Karpas-422 (cell line): ENCODE results near the gene PCGF2. TPM values are rescaled to one million over a fixed set of nuclear protein-coding genes. Genes with fewer than 3 reads are reported as not detected.

Experiments used
- DNase-seq: peaks from one replicate; pipeline ENCODE4 v3.0.0-alpha.2; 2015
- H2AFZ ChIP-seq: fragments of 200-600 bp; sonication (generic); 2 replicates; pipeline ENCODE4 v1.6.1; 2014; ENCODE audit warnings: antibody characterized with exemption, low read length, mixed read lengths
- H3K27ac ChIP-seq: fragments of 200-600 bp; sonication (generic); 2 replicates; pipeline ENCODE4 v1.5.1; 2014; ENCODE audit warnings: mild to moderate bottlenecking, low read length, moderate library complexity
- H3K27me3 ChIP-seq: fragments of 200-600 bp; sonication (generic); 2 replicates; pipeline ENCODE4 v1.6.1; 2014; ENCODE audit warnings: low read length, mixed read lengths
- H3K36me3 ChIP-seq: fragments of 200-600 bp; sonication (generic); 2 replicates; pipeline ENCODE4 v1.6.1; 2014; ENCODE audit warnings: low read length, mixed read lengths; ENCODE audit not compliant: insufficient read depth
- H3K4me1 ChIP-seq: fragments of 200-600 bp; sonication (generic); 2 replicates; pipeline ENCODE4 v1.6.1; 2014; ENCODE audit warnings: mild to moderate bottlenecking, low read length, mixed read lengths
- H3K4me2 ChIP-seq: fragments of 200-600 bp; sonication (generic); 2 replicates; pipeline ENCODE4 v1.6.1; 2014; ENCODE audit warnings: low read length, low read depth, mild to moderate bottlenecking; ENCODE audit not compliant: poor library complexity, severe bottlenecking
- H3K4me3 ChIP-seq: fragments of 200-600 bp; sonication (generic); 2 replicates; pipeline ENCODE4 v1.5.1; 2014; ENCODE audit warnings: mild to moderate bottlenecking, antibody characterized with exemption, low read length, mixed read lengths
- H3K79me2 ChIP-seq: fragments of 200-600 bp; sonication (generic); 2 replicates; pipeline ENCODE4 v1.6.1; 2014; ENCODE audit warnings: mild to moderate bottlenecking, low read length, mixed read lengths
- H3K9ac ChIP-seq: fragments of 200-600 bp; sonication (generic); 2 replicates; pipeline ENCODE4 v1.6.0; 2014; ENCODE audit warnings: low read length
- H3K9me2 ChIP-seq: fragments of 200-600 bp; sonication (generic), shearing (Covaris generic); replicated peaks from 2 replicates; pipeline ENCODE4 v1.6.0; 2014; ENCODE audit warnings: mild to moderate bottlenecking, low read length, moderate library complexity; ENCODE audit not compliant: insufficient read depth
- H3K9me3 ChIP-seq: fragments of 300-700, 200-600 bp; sonication (generic); 2 replicates; pipeline ENCODE4 v1.6.1; 2014; ENCODE audit warnings: low read length, mixed read lengths
- H4K20me1 ChIP-seq: fragments of 200-600 bp; sonication (generic); 2 replicates; pipeline ENCODE4 v1.6.1; 2014; ENCODE audit warnings: mild to moderate bottlenecking, antibody characterized with exemption, low read length, low read depth; ENCODE audit not compliant: insufficient read depth
- total RNA-seq: library from RNA; depleted of rRNA; stranded (reverse); fragments of >200 nt; shearing (Covaris generic); gene quantifications from 2 replicates; pipeline ENCODE4 v1.2.3, GENCODE V29; 2014; ENCODE audit warnings: low replicate concordance

Gene PCGF2
- total RNA-seq, 1 experiment from 2014 or later, result 0.15 TPM

DNA sequence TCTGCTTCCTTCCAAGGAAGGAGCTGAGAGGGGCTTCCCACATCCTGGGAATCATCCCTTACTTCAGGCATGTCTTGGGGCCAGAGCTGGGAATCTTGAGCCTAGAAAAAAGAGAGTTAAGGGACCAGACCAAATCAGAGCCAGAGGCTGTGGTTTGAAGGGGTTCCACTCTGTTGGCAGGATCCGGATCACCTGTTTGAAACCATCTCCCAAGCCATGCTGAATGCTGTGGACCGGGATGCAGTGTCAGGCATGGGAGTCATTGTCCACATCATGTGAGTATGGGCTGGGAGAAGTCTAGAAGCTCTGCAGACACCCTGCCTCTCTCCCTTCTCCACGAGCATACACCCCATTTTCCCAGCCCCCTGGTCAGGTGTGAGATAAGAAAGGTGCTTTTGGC, 14.1 kb upstream of the PCGF2 start:
- no peak overlapping the region for H3K4me2 ChIP-seq

DNA sequence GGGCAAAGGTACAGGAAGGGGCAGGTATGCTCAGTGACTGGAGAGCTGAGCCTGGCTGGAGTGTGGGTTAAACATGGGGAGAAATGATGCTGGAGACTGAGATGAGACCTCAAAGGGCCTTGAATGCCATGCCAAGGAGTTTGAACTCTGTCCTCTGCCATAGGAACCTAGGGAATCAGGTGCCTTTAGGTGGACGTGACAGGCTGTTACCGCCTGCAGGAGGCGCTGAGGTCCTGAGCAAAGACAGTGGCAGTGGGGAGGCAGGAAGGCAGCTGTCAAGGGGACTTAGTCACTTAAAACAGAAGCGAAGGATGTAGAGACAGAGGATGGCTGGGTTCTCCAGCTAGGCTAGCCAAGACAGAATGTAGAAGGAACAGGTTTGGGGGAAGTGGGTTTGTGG, 13.5 kb upstream of the PCGF2 start:
- H3K4me1 ChIP-seq, result no peaks in the 10 kb centered on the region
- no peaks in the 10 kb centered on the region for H3K79me2 ChIP-seq
- no peak overlapping the region for H3K4me3 ChIP-seq
- no peak overlapping the region for H2AFZ ChIP-seq
- DNase-seq, result peak; percentile 80
- no peak overlapping the region for H3K4me2 ChIP-seq
- no peaks in the 10 kb centered on the region for H3K9me3 ChIP-seq
- H4K20me1 ChIP-seq, result 0 out of 2 replicates have a peak, but pooled peaks cover 12% of the 10 kb centered on the region
- H3K9me2 ChIP-seq, result no peaks in the 10 kb centered on the region
- H3K36me3 ChIP-seq, result peaks cover 30% of the 10 kb centered on the region
- no peaks in the 10 kb centered on the region for H3K27me3 ChIP-seq
- H3K27ac ChIP-seq, result no peak overlapping the region
- no peak overlapping the region for H3K9ac ChIP-seq

More for the DNA sequence above, 14.1 kb upstream of the PCGF2 start:
- H3K9ac ChIP-seq, result no peak overlapping the region
- H3K9me3 ChIP-seq, result no peaks in the 10 kb centered on the region
- H3K27ac ChIP-seq, result no peak overlapping the region
- H2AFZ ChIP-seq, result no peak overlapping the region
- H3K9me2 ChIP-seq, result no peaks in the 10 kb centered on the region
- 0 out of 2 replicates have a peak, but pooled peaks cover 12% of the 10 kb centered on the region for H4K20me1 ChIP-seq
- no peak overlapping the region for H3K4me3 ChIP-seq
- no peak for DNase-seq
- H3K79me2 ChIP-seq, result no peaks in the 10 kb centered on the region
- no peaks in the 10 kb centered on the region for H3K4me1 ChIP-seq
- H3K27me3 ChIP-seq, result no peaks in the 10 kb centered on the region
- H3K36me3 ChIP-seq, result peaks cover 33% of the 10 kb centered on the region

DNA sequence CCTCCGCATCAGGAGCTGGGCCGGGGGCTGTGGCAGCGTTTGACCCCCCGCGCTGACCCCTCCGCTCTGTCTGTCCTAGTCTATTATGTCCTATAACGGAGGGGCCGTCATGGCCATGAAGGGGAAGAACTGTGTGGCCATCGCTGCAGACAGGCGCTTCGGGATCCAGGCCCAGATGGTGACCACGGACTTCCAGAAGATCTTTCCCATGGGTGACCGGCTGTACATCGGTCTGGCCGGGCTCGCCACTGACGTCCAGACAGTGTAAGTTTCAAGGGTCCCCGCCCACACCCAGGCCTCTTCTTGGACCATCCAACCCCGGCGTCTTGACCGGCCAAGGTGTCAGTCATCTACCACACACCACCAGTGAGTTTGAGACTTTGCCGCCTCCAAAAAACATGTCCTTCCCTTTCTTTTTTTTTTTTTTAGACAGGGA, 5.0 kb upstream of the PCGF2 start:
- no peaks in the 10 kb centered on the region for H3K27me3 ChIP-seq
- peak overlapping the region; percentile 94 for H3K9ac ChIP-seq
- DNase-seq, result no peak
- peaks cover 20% of the 10 kb centered on the region; the same call in 1 of the 2 replicates for H3K36me3 ChIP-seq
- H3K79me2 ChIP-seq, result peaks cover 31% of the 10 kb centered on the region
- H3K4me2 ChIP-seq, result peak overlapping the region; percentile 77
- peak overlapping the region; percentile 45; the same call in 1 of the 2 replicates for H3K27ac ChIP-seq
- peak overlapping the region; percentile 92 for H3K4me3 ChIP-seq
- H3K9me3 ChIP-seq, result no peaks in the 10 kb centered on the region
- H3K9me2 ChIP-seq, result no peaks in the 10 kb centered on the region
- H2AFZ ChIP-seq, result peak overlapping the region; percentile 66; the same call in 1 of the 2 replicates
- H4K20me1 ChIP-seq, result no peaks in the 10 kb centered on the region; the same call in 1 of the 2 replicates
- peaks cover 47% of the 10 kb centered on the region for H3K4me1 ChIP-seq

DNA sequence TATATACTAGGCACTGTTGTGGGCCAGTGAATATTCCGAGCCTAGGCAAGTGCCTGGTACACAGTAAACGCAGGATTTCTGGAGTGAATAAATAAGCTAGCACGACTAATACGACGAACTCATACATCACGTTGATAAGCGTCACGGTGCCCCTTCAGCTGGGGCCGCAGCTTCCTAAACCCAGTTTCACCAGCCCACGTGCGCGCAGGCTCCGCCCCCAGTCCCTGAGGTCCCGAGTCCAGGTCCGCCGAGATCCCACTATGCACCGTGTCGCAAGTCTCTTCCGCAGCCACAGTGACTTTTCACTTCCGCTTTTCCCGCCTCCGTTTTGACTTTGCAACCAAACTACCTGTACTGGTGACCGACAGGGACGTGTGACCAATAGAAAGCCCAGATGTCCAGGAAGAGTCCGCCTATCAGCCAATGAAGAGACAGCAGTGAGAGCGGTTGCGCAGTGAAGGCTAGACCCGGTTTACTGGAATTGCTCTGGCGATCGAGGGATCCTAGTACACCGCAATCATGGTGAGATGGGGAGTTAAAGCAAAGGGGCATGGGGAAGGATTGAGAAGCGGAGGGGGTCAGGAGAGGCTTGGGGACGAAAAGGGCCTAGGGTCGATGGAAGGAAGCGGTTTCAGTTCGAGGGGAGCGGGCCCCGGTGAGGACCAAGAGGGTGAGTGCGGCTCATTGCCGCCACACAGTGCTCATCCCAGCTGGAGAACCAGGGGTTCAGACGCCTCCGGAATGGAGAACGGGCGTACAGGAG, 4.4 kb upstream of the PCGF2 start, which contains the start of gene PSMB3:
Gene PSMB3 (plus strand): TSS at position 434 of the 763 bp plus-strand sequence. CDS start 86 bp downstream, at position 520.
- Histone ChIP-seq H3K36me3 (peaks cover 17% of the 10 kb centered on the region; the same call in 1 of the 2 replicates), H3K9me3 (no peaks in the 10 kb centered on the region), H3K27ac (peak within 1 kb of the TSS; percentile 68), H4K20me1 (no peaks in the 10 kb centered on the region; the same call in 1 of the 2 replicates), H2AFZ (peak within 1 kb of the TSS; percentile 83; the same call in 1 of the 2 replicates), H3K9me2 (no peaks in the 10 kb centered on the region), H3K4me1 (peaks cover 52% of the 10 kb centered on the region), H3K4me3 (peak within 1 kb of the TSS; percentile 92), H3K79me2 (peaks cover 31% of the 10 kb centered on the region), H3K27me3 (no peaks in the 10 kb centered on the region), H3K4me2 (peak within 1 kb of the TSS; percentile 99), H3K9ac (peak within 1 kb of the TSS; percentile 94)
- peak; percentile 100 for DNase-seq

DNA sequence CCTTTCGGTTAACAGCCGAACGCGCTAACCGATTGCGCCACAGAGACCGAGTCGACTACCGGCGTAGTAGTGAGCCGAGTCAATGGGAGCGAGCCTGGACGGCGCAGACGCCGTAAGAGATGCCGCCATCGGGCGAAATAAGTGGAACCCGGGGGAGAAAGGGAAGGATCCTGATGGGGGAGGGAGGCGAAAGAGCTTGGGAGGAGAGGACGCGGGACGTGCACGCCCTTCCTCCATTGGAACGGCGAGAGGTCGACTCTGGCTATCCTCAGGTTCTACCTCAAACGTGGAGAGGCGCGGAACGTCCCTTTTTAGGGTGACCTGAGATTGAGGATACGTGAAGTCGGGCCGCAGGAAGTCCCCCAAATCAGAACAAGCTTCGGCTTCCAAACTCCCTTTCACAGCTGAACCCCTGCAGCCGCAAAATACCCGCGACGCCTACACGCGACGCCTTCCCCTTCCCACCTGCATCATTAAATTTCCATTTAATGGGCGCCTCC, 3.7 kb upstream of the PCGF2 start:
- Histone ChIP-seq H3K9ac (peak overlapping the region; percentile 76), H3K4me2 (peak overlapping the region; percentile 99), H4K20me1 (no peaks in the 10 kb centered on the region; the same call in 1 of the 2 replicates), H3K36me3 (peaks cover 17% of the 10 kb centered on the region; the same call in 1 of the 2 replicates), H3K4me1 (peaks cover 58% of the 10 kb centered on the region), H3K9me3 (no peaks in the 10 kb centered on the region), H2AFZ (peak overlapping the region; percentile 83; the same call in 1 of the 2 replicates), H3K4me3 (peak overlapping the region; percentile 72), H3K27me3 (no peaks in the 10 kb centered on the region), H3K9me2 (no peaks in the 10 kb centered on the region), H3K27ac (peak overlapping the region; percentile 68), H3K79me2 (peaks cover 31% of the 10 kb centered on the region)
- peak; percentile 95 for DNase-seq

DNA sequence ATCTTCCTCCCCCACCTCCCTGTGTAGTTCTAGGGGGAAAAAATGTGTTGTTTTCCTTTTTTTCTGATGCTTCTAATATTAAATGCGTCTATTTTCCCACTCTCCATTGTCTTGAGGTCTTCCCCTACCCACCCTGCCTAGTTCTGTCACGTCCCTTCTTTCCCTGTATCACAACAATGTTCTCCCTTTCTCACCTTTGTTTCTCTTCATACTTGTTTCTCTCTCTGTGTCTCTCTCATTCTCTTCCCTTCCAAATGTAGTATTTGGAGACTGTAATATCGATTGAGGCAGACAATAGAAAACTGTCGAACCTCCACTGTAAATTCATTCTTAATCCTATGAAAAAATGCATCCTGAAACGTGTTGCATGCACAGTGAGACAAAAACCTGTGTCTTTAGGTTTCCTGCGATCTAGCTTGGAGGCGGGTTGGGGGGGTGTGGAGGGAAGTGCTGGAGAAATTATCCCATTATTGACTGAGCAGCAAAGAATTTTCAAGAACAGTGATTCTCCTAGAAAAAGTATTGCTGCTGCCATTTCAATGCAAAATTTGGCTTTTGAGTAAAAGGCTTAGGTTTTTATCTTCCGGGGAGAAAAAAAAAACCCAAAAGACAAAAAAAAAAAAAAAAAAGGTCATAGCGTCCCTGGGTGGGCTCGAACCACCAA, 3.1 kb upstream of the PCGF2 start:
- peaks cover 31% of the 10 kb centered on the region for H3K79me2 ChIP-seq
- peaks cover 64% of the 10 kb centered on the region for H3K4me1 ChIP-seq
- H3K27me3 ChIP-seq, result no peaks in the 10 kb centered on the region
- peaks cover 16% of the 10 kb centered on the region; the same call in 1 of the 2 replicates for H3K36me3 ChIP-seq
- DNase-seq, result no peak
- H4K20me1 ChIP-seq, result no peaks in the 10 kb centered on the region; the same call in 1 of the 2 replicates
- no peaks in the 10 kb centered on the region for H3K9me3 ChIP-seq
- H2AFZ ChIP-seq, result peak overlapping the region; percentile 76
- H3K4me3 ChIP-seq, result peak overlapping the region; percentile 72
- peak overlapping the region; percentile 99 for H3K4me2 ChIP-seq
- peak overlapping the region; percentile 72 for H3K9ac ChIP-seq
- H3K27ac ChIP-seq, result 0 out of 2 replicates have a peak overlapping the region, but pooled peaks have one; percentile 10
- no peaks in the 10 kb centered on the region for H3K9me2 ChIP-seq

DNA sequence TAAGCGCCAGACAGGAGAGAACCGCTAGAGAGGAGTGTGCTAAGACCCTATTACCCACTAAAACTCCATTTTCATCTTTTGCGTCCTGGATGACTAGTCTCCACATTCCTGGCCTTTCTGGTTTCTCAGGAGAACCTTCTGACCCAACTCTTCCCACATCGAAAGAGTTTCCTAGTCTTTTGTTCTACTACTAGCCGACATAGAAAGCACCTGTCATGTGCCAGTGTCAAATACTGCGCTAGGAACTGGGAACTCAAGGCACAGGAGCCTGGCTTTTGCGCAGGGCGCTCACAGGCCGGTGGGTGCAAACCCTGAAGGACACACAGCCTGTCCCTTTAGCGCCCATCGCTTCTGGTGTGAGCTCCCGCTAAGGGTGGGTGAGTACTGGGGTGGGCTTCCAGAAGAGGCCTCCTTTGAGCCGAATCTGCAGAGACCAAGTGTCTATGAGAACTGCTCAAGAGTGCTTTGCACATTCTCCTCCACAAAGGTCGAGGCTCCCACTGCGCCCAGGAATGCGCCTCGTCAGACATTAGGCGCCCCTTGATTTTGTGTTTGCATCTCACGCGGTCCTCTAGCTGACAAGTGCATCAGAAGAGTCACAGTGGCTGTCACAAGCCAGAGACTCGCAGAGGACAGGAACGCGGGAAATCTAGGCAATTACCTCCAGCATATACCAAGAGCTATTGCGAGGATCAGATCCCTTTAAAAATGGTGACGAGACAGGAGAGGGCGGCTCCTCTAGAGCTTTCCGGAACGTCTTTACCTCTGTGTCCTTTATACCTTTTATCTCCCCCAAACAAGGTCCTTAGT, 2.4 kb upstream of the PCGF2 start:
- no peaks in the 10 kb centered on the region for H3K27me3 ChIP-seq
- H3K9me3 ChIP-seq, result no peaks in the 10 kb centered on the region
- H3K4me3 ChIP-seq, result peak overlapping the region; percentile 72
- H3K4me1 ChIP-seq, result peaks cover 72% of the 10 kb centered on the region
- no peaks in the 10 kb centered on the region for H3K9me2 ChIP-seq
- no peaks in the 10 kb centered on the region; the same call in 1 of the 2 replicates for H4K20me1 ChIP-seq
- H3K27ac ChIP-seq, result no peak overlapping the region
- H3K4me2 ChIP-seq, result peak overlapping the region; percentile 99
- peaks cover 27% of the 10 kb centered on the region for H3K79me2 ChIP-seq
- peak overlapping the region; percentile 76 for H2AFZ ChIP-seq
- H3K36me3 ChIP-seq, result peaks cover 10% of the 10 kb centered on the region; the same call in 1 of the 2 replicates
- peak overlapping the region; percentile 72 for H3K9ac ChIP-seq
- DNase-seq, result peak; percentile 70
